Stomach smooth muscle (tissue), 2 donors: Measurements from ENCODE around the gene MAPK8IP2.
"Not testable (repeated sequence)": the region's sequence is repeated elsewhere in the genome, so short reads cannot be mapped to it uniquely, and the experiment has no call there.

ENCODE experiments used
- H3K27ac ChIP-seq: one replicate; pipeline ENCODE4 v1.7.0; 2013; ENCODE audit warnings: mild to moderate bottlenecking, low read length, inconsistent platforms
- H3K27me3 ChIP-seq, 2 donors: one replicate each; pipeline ENCODE4 v1.7.0; 2013; ENCODE audit warnings: low read length in 2 of 2; ENCODE audit not compliant: insufficient read depth in 2 of 2, control insufficient read depth in 1 of 2
- H3K36me3 ChIP-seq, 2 donors: one replicate each; pipeline ENCODE4 v1.7.0; 2013; ENCODE audit warnings: low read length in 2 of 2; ENCODE audit not compliant: control insufficient read depth in 2 of 2, insufficient read depth in 2 of 2
- H3K4me1 ChIP-seq: one replicate; pipeline ENCODE4 v1.7.0; 2013; ENCODE audit warnings: low read length; ENCODE audit not compliant: control insufficient read depth, insufficient read depth
- H3K4me3 ChIP-seq, 2 donors: one replicate each; pipeline ENCODE4 v1.7.0; 2013; ENCODE audit warnings: low read length in 2 of 2
- H3K9ac ChIP-seq, 2 donors: one replicate each; pipeline ENCODE4 v1.7.0; 2013; ENCODE audit warnings: low read length in 2 of 2, mild to moderate bottlenecking in 1 of 2
- H3K9me3 ChIP-seq, 2 donors: one replicate each; pipeline ENCODE4 v1.7.0; 2013; ENCODE audit warnings: low read length in 2 of 2; ENCODE audit not compliant: control insufficient read depth in 2 of 2
- donor health status: healthy.
- donor health status: Pancreatic carcinoma.

MAPK8IP2 gene

DNA sequence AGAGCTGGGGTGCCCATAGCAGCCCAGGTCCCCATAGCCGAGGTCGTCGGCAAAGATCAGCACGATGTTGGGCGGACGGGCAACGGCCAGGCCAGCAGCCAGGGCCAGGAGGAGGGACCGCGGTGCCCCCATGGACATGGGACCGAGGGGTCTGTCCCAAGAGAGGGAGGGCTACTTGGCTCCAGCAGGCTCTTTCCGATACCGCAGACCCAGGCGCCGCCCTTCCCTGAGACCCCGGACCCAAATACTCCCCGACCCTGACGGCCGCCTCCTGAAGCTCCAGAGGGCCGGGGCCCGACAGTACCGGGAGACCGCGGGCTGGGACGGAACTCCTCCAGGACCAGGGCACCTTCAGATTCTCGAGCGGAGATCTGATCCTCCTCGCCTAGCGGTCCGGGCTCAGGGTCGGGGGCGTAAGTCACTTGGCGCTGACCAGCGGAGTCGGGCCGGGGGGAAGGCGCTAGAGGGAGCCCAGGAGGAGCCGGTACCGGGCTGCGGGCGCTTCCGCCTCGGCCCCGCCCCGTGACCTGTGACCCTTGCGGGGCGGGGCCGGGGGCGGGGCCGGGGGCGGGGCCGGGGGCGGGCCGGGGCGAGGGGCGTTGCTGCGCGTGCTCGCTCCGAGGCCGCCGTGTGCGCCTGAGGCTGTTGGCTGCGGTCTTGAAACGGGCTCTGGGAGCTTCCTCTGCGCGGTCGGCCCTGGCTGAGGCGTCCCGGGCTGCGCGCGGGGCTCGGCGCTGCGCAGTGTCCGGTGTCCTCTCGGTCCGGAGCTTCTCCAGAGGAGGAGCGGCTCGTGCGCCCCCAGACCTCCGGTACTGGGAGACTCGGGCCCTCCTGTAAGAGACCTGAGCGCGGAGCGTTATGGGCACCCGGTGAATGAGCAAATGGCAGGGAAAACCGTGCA lies 27.3 kb downstream of the MAPK8IP2 start, which contains the start of gene ARSA:
Gene ARSA, minus strand, starts transcription at position 511 of the 901 bp plus-strand sequence. Its CDS starts 373 bp downstream, at position 138.
- Histone ChIP-seq H3K27me3 (no peaks in the 10 kb centered on the region), H3K9ac (peak within 1 kb of the TSS; percentile 73 to 87), H3K4me1 (peaks cover 12% of the 10 kb centered on the region), H3K36me3 (no peaks in the 10 kb centered on the region), H3K27ac (peak within 1 kb of the TSS; percentile 64), H3K4me3 (peak within 1 kb of the TSS; percentile 75 to 97), H3K9me3 (no peaks in the 10 kb centered on the region)

DNA sequence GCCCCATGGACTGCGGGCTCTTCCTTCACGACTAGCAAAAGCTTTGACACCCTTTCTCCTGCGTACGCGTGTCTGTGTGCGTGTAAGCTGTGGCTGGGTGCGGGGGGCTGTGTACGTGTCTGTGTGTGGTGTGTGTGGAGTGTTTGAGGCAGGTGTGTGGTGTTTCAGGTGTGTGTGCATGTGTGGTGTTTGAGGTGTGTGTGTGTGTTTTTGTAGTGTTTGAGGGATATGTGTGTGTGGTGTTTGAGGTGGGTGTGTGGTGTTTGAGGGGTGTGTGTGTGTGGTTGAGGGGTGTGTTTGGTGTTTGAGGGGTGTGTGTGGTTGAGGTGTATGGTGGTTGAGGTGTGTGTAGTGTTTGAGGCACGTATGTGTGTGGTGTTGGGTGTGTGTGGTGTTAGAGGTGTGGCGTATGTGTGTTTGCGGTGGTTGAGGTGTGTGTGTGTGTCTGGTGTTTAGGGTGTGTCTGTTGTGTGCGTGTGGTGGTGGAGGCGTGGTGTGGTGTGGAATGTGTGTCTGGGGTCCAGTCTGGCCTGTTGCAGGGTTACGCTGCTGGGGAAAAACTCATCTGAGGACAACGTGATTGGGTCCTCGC lies 28.0 kb downstream of the MAPK8IP2 start:
- Histone ChIP-seq H3K4me1 (peaks cover 12% of the 10 kb centered on the region), H3K9ac (peak overlapping the region; percentile 73 to 87), H3K4me3 (peak overlapping the region; percentile 65 to 97), H3K9me3 (no peaks in the 10 kb centered on the region), H3K27ac (peak overlapping the region; percentile 53), H3K27me3 (no peaks in the 10 kb centered on the region), H3K36me3 (no peaks in the 10 kb centered on the region)

GRCh38 chr22:50630376-50630775 lies 29.8 kb downstream of the MAPK8IP2 start:
- Histone ChIP-seq H3K9me3 (no peaks in the 10 kb centered on the region), H3K4me1 (peaks cover 12% of the 10 kb centered on the region), H3K9ac (no peak overlapping the region), H3K27ac (no peak overlapping the region), H3K27me3 (no peaks in the 10 kb centered on the region), H3K36me3 (no peaks in the 10 kb centered on the region), H3K4me3 (no peak overlapping the region)

- H3K9me3 ChIP-seq, result no peaks in the 10 kb centered on the region
- H3K36me3 ChIP-seq, result no peaks in the 10 kb centered on the region
- H3K4me3 ChIP-seq, result no peak overlapping the region
- H3K9ac ChIP-seq, result no peak overlapping the region
- peaks cover 9% of the 10 kb centered on the region for H3K4me1 ChIP-seq
- H3K27ac ChIP-seq, result no peak overlapping the region
- no peaks in the 10 kb centered on the region for H3K27me3 ChIP-seq
Measured at GRCh38 chr22:50633086-50633485, 32.5 kb downstream of the MAPK8IP2 start.

DNA sequence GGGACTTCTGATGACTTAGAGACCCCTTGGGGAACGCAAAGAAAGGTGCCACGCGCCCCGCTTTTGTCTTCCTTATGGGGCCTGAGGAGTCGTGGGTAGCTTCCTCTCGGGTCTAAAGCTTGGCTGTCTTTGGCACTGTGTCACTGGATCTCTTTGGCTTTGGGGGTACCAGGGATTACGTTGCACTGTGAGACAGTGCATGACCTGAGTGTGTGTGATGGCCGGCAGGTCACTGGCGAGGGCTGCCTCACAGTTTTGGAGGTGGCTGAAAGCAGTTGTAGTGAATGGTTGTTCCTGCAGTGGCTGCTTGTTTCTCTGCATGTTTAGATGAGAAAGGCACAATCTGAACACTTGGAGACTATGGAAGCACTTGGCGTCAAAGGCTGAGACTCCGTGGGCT lies 33.2 kb downstream of the MAPK8IP2 start:
- no peaks in the 10 kb centered on the region for H3K36me3 ChIP-seq
- H3K4me1 ChIP-seq, result peaks cover 3% of the 10 kb centered on the region
- H3K9me3 ChIP-seq, result no peaks in the 10 kb centered on the region
- no peak overlapping the region for H3K27ac ChIP-seq
- H3K27me3 ChIP-seq, result no peaks in the 10 kb centered on the region
- H3K9ac ChIP-seq, result no peak overlapping the region
- H3K4me3 ChIP-seq, result no peak overlapping the region

- H3K9ac ChIP-seq, result no peak overlapping the region
- no peaks in the 10 kb centered on the region for H3K36me3 ChIP-seq
- H3K4me1 ChIP-seq, result no peaks in the 10 kb centered on the region
Measured at GRCh38 chr22:50635591-50635990, 35.0 kb downstream of the MAPK8IP2 start.

DNA sequence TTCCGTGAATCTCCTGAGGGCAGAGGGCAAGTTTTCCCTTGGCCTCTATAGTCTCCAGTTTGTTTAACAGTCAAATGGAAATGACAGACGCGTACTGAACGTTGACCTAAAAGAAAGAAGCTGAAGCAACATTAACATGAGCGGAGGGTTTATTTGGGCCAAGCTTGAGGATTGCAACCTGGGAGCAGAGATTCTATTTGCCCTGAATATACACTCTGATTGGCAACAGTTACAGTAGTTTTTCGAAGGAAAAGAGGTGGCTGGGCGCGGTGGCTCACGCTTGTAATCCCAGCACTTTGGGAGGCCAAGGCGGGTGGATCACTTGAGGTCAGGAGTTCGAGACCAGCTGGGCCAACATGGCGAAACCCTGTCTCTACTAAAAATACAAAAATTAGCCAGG lies 39.7 kb downstream of the MAPK8IP2 start:
- H3K36me3 ChIP-seq, H3K4me3 ChIP-seq, H3K27ac ChIP-seq, H3K9ac ChIP-seq, H3K4me1 ChIP-seq, H3K9me3 ChIP-seq: not testable (repeated sequence)
- H3K27me3 ChIP-seq, result peaks cover 14 to 24% of the 10 kb centered on the region in 2 donors

More at GRCh38 chr22:50635591-50635990, 35.0 kb downstream of the MAPK8IP2 start:
- H3K27me3 ChIP-seq, result no peaks in the 10 kb centered on the region
- H3K27ac ChIP-seq, result no peak overlapping the region
- no peaks in the 10 kb centered on the region for H3K9me3 ChIP-seq
- H3K4me3 ChIP-seq, result no peak overlapping the region

GRCh38 chr22:50640857-50641647 lies 40.5 kb downstream of the MAPK8IP2 start:
- Histone ChIP-seq H3K9me3 (no peaks in the 10 kb centered on the region), H3K4me3 (no peak overlapping the region), H3K9ac (no peak overlapping the region), H3K27ac (no peak overlapping the region), H3K4me1 (peaks cover 4% of the 10 kb centered on the region), H3K27me3 (peaks cover 19 to 27% of the 10 kb centered on the region in 2 donors), H3K36me3 (no peaks in the 10 kb centered on the region)

GRCh38 chr22:50641696-50642607 lies 41.4 kb downstream of the MAPK8IP2 start:
- H3K27ac ChIP-seq, result no peak overlapping the region

More at GRCh38 chr22:50641696-50642607, 41.4 kb downstream of the MAPK8IP2 start:
- Histone ChIP-seq H3K9me3 (no peaks in the 10 kb centered on the region), H3K36me3 (no peaks in the 10 kb centered on the region), H3K9ac (no peak overlapping the region), H3K27me3 (peaks cover 19 to 27% of the 10 kb centered on the region in 2 donors), H3K4me3 (no peak overlapping the region), H3K4me1 (peaks cover 4% of the 10 kb centered on the region)
